Activated CD4-positive, alpha-beta T cell treated with anti-CD3 and anti-CD28 coated beads for 36 hours (primary cell): Measurements from ENCODE around the gene CLDN19. TPM values are rescaled to one million over a fixed set of nuclear protein-coding genes. Genes with fewer than 3 reads are reported as not detected.
"Not testable (repeated sequence)": the region's sequence is repeated elsewhere in the genome, so short reads cannot be mapped to it uniquely, and the experiment has no call there.

Experiments used
- ATAC-seq: fragments of 200-7000 bp; cut with Tn5 transposase; one replicate; pipeline ENCODE4 v1.10.0; 2021; ENCODE audit warnings: mild to moderate bottlenecking, moderate library complexity
- CTCF ChIA-PET: fragments of 350-600 bp; sonication (Branson Sonifier 250); formaldehyde crosslinking; loops from one replicate; lab custom pipeline; 2021; ENCODE audit warnings: antibody characterized with exemption; lab: Charles Lee
- POLR2A ChIA-PET: fragments of 350-600 bp; sonication (Branson Sonifier 250); formaldehyde crosslinking; loops from one replicate; lab custom pipeline; 2021; ENCODE audit warnings: antibody characterized with exemption, inconsistent platforms; lab: Charles Lee
- DNase-seq: peaks from one replicate; pipeline ENCODE4 v3.0.0-alpha.2; 2020
- H3K27ac Mint-ChIP-seq: one replicate; pipeline ENCODE4 v1.8.0; 2021; ENCODE audit warnings: mixed read lengths
- H3K27me3 Mint-ChIP-seq: one replicate; pipeline ENCODE4 v1.8.0; 2021; ENCODE audit warnings: mixed read lengths
- H3K36me3 Mint-ChIP-seq: one replicate; pipeline ENCODE4 v1.8.0; 2021; ENCODE audit warnings: low read depth, mixed read lengths
- H3K4me1 Mint-ChIP-seq: one replicate; pipeline ENCODE4 v1.8.0; 2021; ENCODE audit warnings: mixed read lengths
- H3K4me3 Mint-ChIP-seq: one replicate; pipeline ENCODE4 v1.8.0; 2021; ENCODE audit warnings: mild to moderate bottlenecking, moderate library complexity, mixed read lengths
- H3K9me3 Mint-ChIP-seq: one replicate; pipeline ENCODE4 v1.8.0; 2021; ENCODE audit warnings: low read depth, mixed read lengths
- intact Hi-C, 2 experiments: fragments of 100-400 bp; cut with DNase I in 1 of 2; cut with micrococcal nuclease in 1 of 2; formaldehyde crosslinking; loops; one replicate each; pipeline versions ENCODE4 v1.14.2 to v1.15.1; 2022 to 2024; cut with DNase I, micrococcal nuclease
- total RNA-seq, 2 experiments: library from RNA; stranded (reverse); gene quantifications; one replicate each; pipeline ENCODE4 v1.2.3, GENCODE V29; 2021

Gene CLDN19
- total RNA-seq, 2 experiments from 2014 or later, result not detected

DNA sequence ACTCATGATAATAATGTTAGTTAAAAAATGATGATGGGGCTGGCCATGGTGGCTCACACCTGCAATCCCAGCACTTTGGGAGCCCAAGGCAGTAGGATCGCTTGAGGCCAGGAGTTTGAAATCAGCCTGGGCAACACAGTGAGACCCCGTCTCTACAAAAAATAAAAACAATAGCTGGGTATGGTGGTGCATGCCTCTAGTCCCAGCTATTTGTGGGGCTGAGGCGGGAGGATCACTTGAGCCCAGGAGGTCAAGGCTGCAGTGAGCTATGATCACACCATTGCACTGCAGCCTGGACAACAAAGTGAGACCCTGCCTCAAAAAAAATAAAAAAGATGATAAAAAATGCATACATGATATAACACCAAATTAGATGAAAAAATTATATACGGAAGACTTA, 21.5 kb upstream of the CLDN19 start:
- no peak for DNase-seq
- ATAC-seq, result no peak
- CTCF ChIA-PET, result interaction anchor here (0.7 kb wide), 1 partner anchor 1082 kb away, joined by 3 read pairs; no protein-coding TSS in a partner anchor
- H3K36me3 Mint-ChIP-seq, result peaks cover 14% of the 10 kb centered on the region
- no peak overlapping the region for H3K4me3 Mint-ChIP-seq
- H3K27ac Mint-ChIP-seq, result no peak overlapping the region
- intact Hi-C loops, result no loop called here
- POLR2A ChIA-PET, result no interaction called here
- H3K4me1 Mint-ChIP-seq, result peaks cover 4% of the 10 kb centered on the region
- H3K27me3 Mint-ChIP-seq, result no peaks in the 10 kb centered on the region
- H3K9me3 Mint-ChIP-seq, result no peaks in the 10 kb centered on the region

DNA sequence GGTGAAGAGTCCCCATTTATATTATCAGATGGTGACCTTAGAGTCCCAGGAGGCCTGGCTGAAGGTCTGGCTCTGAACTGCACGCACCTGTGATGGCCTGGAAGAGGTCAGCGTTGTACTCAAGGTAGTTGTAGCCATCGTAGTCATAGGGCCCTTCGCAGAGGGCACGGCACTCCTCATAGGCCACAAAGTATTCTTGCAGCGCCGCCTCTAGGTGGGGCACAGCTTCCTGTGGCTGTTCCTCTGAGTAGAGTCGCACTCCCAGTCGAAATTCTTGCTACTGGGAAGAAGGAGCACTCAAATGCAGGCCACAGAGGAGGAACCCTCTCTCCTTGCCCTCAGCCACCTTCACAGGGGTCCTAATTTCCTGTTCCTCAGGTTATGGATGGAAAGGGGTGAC, 19.1 kb upstream of the CLDN19 start:
- DNase-seq (no peak), ATAC-seq (no peak)
- Mint-ChIP-seq H3K36me3 (peaks cover 34% of the 10 kb centered on the region), H3K27me3 (no peaks in the 10 kb centered on the region), H3K27ac (no peak overlapping the region), H3K4me1 (peaks cover 4% of the 10 kb centered on the region), H3K4me3 (no peak overlapping the region), H3K9me3 (no peaks in the 10 kb centered on the region)
- intact Hi-C loops, result no loop called here
- POLR2A ChIA-PET, result no interaction called here
- CTCF ChIA-PET, result interaction anchor here (0.6 to 3.6 kb wide), 3 partner anchors 8 to 1696 kb away, joined by 3 to 20 read pairs (median 3); partner anchors contain the start of genes C1orf50 and P3H1

DNA sequence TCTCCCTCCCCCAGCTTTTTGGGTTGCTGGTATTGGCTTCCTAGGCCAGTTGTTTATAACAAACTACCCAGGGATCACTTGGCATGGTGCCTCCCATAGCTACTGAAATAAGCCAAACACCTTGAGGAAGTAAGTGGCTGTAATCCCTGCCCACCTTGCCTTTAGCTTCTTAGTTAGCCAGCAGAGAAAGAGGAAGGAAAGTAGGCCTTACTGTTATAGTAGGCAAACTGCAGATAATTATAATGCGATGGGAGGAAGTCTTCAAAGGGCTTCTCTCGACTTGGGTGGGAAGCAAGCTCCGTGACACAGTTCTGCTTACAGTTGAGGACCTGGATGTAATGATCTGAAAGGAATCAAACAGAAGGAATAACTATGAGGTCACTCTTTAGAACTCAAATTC, 18.6 kb upstream of the CLDN19 start:
- ChIA-PET CTCF (interaction anchor here (0.6 to 3.6 kb wide), 4 partner anchors 8 to 1427 kb away, joined by 3 to 20 read pairs (median 3); partner anchors contain the start of genes C1orf50 and P3H1), POLR2A (no interaction called here)
- Mint-ChIP-seq H3K4me3 (no peak overlapping the region), H3K27me3 (no peaks in the 10 kb centered on the region), H3K36me3 (peaks cover 39% of the 10 kb centered on the region), H3K4me1 (peaks cover 4% of the 10 kb centered on the region), H3K27ac (no peak overlapping the region), H3K9me3 (no peaks in the 10 kb centered on the region)
- ATAC-seq (no peak), DNase-seq (no peak)
- intact Hi-C loops, result no loop called here

DNA sequence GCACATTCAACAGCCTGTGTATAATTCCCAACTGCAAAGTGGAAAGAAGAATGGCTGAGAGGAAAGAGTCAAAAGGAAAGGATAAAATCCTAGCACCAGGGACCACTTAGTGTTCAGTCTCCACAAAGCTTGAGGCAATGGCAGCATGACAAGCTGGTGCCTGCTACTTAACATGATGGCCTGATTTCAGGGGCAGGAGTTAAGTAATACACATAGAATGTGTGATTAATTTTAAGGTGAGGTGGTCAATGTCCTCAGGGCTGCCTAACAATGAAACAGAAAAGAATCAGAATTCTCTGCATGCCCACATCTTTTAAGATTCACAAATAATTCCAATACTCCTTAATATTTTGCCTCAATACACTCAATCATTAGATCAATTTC, 17.8 kb upstream of the CLDN19 start:
- H3K27me3 Mint-ChIP-seq, result no peaks in the 10 kb centered on the region
- intact Hi-C loops, result no loop called here
- DNase-seq, result no peak
- H3K36me3 Mint-ChIP-seq, result peaks cover 43% of the 10 kb centered on the region
- ChIA-PET POLR2A (no interaction called here), CTCF (interaction anchor here (0.5 to 3.6 kb wide), 4 partner anchors 9 to 1560 kb away, joined by 3 to 20 read pairs (median 4); partner anchors contain the start of genes C1orf50 and P3H1)
- H3K4me3 Mint-ChIP-seq, result no peak overlapping the region
- no peak for ATAC-seq
- H3K27ac Mint-ChIP-seq, result no peak overlapping the region
- H3K9me3 Mint-ChIP-seq, result no peaks in the 10 kb centered on the region
- peaks cover 4% of the 10 kb centered on the region for H3K4me1 Mint-ChIP-seq

DNA sequence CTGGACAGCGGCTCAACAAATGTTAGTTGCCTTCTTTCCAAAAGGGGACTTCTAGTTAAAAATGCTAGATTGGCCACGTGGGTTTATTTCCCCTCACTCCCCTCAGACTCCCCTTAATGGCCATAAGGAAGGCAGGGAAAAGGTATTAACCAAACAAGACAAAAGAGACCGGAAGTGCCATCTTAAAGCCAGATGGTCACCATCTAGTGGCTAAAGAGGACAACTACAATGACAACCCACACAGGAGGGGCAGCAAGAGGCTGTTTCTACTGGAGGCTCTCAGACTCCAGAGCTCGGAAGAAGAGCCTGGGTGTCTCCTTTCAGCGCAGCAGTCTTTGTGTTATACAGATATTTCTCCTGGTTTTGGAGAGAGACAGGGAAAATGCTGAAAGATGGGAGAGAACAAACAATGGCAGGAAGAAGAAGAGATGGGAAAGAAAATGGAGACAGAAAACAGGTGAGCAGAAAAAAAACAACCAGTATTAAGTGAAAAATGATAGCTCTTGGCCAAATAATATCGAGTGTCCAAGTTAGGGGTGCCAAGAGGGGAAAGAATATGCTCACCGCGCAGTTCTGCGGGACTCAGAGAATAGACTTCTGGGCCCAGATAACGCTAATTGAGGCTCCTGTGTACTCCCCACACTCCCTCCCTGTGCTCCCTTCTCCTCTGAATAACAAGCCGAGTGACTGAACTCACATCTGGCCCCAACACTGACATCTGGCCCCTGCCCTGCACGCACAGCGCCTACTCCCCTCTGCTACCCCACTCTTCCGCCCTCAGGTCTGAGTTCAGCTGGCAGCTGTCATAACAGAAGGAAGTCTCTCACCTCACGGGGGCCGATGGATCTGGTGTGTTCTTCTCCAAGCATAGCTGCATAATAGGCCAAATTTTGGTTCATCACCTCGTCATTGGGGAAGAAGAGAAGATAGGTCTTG, 17.2 kb upstream of the CLDN19 start:
- no peak overlapping the region for H3K4me3 Mint-ChIP-seq
- ATAC-seq (peak; percentile 39), DNase-seq (no peak)
- peaks cover under 1% of the 10 kb centered on the region for H3K4me1 Mint-ChIP-seq
- ChIA-PET CTCF (interaction anchor here (0.6 to 3.6 kb wide), 7 partner anchors 10 to 797 kb away, joined by 3 to 20 read pairs (median 3); partner anchors contain the start of genes C1orf50 and P3H1), POLR2A (no interaction called here)
- no peak overlapping the region for H3K27ac Mint-ChIP-seq
- intact Hi-C loops, result no loop called here
- no peaks in the 10 kb centered on the region for H3K9me3 Mint-ChIP-seq
- H3K27me3 Mint-ChIP-seq, result no peaks in the 10 kb centered on the region
- H3K36me3 Mint-ChIP-seq, result peaks cover 46% of the 10 kb centered on the region

DNA sequence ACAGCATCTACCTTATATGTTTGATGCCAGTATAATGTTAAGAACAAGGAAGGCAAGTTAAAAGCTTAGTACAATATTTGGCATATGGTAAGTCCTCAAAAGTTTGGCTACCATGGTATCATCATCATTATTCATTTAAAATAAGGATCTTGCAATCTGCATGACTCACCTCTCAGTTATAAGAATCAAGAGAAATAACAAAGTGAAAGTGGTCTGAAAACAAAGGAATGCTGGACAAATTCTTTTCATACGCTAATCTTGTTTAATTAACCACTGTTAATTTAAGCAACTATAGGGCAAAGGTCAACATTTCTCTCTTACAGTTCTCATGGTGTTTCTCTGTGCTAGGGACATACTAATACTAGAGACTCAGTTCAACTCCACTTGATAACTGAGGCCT, 13.0 kb upstream of the CLDN19 start:
- ChIA-PET CTCF (interaction anchor here (0.6 to 0.8 kb wide), 3 partner anchors 15 to 288 kb away, joined by 3 read pairs; no protein-coding TSS in a partner anchor), POLR2A (no interaction called here)
- ATAC-seq (no peak), DNase-seq (no peak)
- intact Hi-C loops, result no loop called here
- Mint-ChIP-seq H3K27me3 (no peaks in the 10 kb centered on the region), H3K27ac (no peak overlapping the region), H3K4me3 (no peak overlapping the region), H3K9me3 (no peaks in the 10 kb centered on the region), H3K4me1 (no peaks in the 10 kb centered on the region), H3K36me3 (peaks cover 67% of the 10 kb centered on the region)

DNA sequence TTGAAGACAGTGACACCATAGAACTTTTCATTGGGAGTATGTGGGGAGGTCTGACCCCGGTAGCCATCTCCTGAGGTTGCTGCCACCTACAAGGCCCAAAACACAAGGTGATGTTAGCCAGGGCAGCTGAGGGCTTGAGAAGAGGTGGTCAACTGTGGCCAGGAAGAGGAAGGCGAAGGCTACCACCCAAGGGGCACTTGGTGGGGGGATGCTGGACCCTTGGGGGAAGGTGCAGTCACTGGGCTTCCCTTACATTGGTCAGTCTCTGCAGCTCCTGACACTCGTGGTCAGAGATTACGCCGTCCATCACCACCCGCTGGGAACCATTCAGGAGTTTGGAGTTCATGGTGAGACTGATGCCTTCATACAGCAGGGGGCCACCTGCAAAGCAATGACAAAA, 12.2 kb upstream of the CLDN19 start:
- CTCF ChIA-PET, result interaction anchor here (0.6 to 0.8 kb wide), 3 partner anchors 15 to 159 kb away, joined by 3 to 5 read pairs (median 3); no protein-coding TSS in a partner anchor
- no peaks in the 10 kb centered on the region for H3K9me3 Mint-ChIP-seq
- peaks cover 64% of the 10 kb centered on the region for H3K36me3 Mint-ChIP-seq
- no peaks in the 10 kb centered on the region for H3K27me3 Mint-ChIP-seq
- H3K4me3 Mint-ChIP-seq, result no peak overlapping the region
- H3K4me1 Mint-ChIP-seq, result no peaks in the 10 kb centered on the region
- intact Hi-C loops, result no loop called here
- no peak overlapping the region for H3K27ac Mint-ChIP-seq
- POLR2A ChIA-PET, result no interaction called here
- no peak for ATAC-seq
- no peak for DNase-seq

DNA sequence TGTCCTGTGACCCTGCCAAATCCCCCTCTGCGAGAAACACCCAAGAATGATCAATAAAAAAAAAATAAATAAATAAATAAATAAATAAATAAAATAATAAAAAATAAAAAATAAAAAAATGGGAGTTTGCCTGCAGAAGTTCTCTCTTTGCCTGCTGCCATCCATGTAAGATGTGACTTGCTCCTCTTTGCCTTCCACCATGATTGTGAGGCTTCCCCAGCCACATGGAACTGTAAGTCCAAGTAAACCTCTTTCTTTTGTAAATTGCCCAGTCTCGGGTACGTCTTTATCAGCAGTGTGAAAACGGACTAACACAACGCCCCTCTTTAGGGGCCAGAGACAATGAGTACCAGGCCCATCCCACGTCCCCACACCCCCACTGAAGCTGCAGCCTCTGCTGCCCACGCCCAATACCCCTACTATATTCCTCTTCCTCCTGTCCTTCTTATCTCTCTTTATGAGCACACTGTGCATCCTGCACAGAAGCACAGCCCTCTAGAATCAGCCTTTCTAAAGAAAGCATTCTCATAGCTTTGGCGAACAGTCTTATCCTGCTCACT, 11.6 kb upstream of the CLDN19 start:
- H3K27ac Mint-ChIP-seq, H3K4me3 Mint-ChIP-seq, H3K27me3 Mint-ChIP-seq, DNase-seq, POLR2A ChIA-PET, H3K9me3 Mint-ChIP-seq, H3K4me1 Mint-ChIP-seq, ATAC-seq, intact Hi-C loops: not testable (repeated sequence)
- CTCF ChIA-PET, result interaction anchor here (0.6 kb wide), 1 partner anchor 69 kb away, joined by 5 read pairs; no protein-coding TSS in a partner anchor
- H3K36me3 Mint-ChIP-seq, result peaks cover 63% of the 10 kb centered on the region

DNA sequence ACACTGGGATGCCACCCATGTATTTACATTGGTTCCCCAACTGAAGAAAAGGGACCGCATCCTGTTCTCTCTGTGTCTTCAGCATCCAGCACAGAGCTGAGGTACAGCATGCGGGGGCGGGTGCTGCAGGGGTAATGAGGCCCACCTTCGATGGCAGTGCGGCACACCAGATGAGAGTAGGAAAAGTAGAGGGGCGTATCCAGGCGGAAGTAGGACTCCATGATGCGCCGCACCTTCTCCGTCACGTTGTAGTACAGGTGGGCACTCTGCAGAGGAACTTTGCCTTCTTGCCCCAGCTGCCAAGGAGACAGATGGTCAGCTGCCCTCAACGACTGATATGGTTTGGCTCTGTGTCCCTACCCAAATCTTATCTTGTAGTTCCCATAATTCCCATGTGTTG, 10.0 kb upstream of the CLDN19 start:
- Mint-ChIP-seq H3K27me3 (no peaks in the 10 kb centered on the region), H3K4me1 (no peaks in the 10 kb centered on the region), H3K9me3 (no peaks in the 10 kb centered on the region), H3K27ac (no peak overlapping the region), H3K4me3 (no peak overlapping the region), H3K36me3 (peaks cover 52% of the 10 kb centered on the region)
- intact Hi-C loops, result no loop called here
- DNase-seq (no peak), ATAC-seq (no peak)
- CTCF ChIA-PET, result no interaction called here
- POLR2A ChIA-PET, result no interaction called here

DNA sequence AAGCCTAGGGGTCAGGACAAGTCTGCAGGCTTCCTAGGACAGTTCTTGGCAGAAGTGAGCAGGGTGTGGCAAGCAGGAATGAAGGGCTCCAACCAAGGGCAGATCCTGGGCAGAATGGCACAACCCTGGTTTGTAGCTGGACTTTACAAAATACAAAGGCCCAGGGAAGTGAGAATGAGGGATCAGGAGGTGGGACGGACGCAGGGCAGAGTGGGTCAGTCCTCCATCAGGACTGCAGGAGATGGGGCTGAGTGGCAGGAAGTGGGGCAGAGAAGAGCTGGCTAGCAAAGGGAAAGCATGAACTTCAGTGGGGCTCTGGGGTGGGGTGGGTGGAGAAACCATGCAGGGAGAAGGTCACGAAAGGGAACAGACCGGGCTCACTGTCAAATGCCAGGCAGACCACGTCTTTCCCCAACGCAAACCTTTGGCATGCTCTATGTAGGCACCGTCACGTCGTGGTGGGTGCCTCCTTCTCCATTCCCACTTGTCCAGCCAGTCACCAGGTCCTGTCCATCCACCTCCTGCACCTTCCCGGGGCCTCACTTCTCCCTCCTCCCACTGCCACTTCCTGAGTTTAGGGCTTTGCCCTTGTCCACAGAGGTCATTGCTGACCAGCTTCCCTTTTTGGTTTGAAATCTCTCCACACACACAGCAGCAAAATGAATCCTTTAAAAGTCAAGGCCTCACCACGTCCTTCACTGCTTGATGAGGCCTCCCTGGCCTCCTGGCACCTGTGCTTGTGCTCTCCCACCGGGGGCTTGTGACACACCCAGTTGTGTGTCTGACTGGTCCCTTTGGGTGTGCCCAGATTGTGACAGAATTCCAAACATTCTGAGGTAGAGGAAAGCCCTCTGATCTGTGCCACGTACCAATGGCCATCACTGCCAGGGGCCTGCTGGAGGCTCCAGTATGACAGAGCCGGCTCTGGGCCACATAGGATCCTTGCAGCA, 8.7 kb upstream of the CLDN19 start:
- ChIA-PET CTCF (interaction anchor here (0.6 to 1.0 kb wide), 3 partner anchors 15 to 1036 kb away, joined by 3 to 4 read pairs (median 3); no protein-coding TSS in a partner anchor), POLR2A (no interaction called here)
- DNase-seq, result no peak
- Mint-ChIP-seq H3K9me3 (no peaks in the 10 kb centered on the region), H3K27me3 (no peaks in the 10 kb centered on the region), H3K27ac (no peak overlapping the region), H3K4me1 (no peaks in the 10 kb centered on the region), H3K36me3 (peaks cover 40% of the 10 kb centered on the region), H3K4me3 (no peak overlapping the region)
- no peak for ATAC-seq
- intact Hi-C loops, result loop anchor here (5.0 kb wide), 2 partner anchors 171 to 406 kb away; no protein-coding TSS in a partner anchor
